GM23338 (cell line): Measurements from ENCODE around the gene PACS1. TPM values are rescaled to one million over a fixed set of nuclear protein-coding genes. Genes with fewer than 3 reads are reported as not detected.

Source experiments
- EZH2 ChIP-seq: fragments of 200-600 bp; sonication (generic); IDR thresholded peaks from one replicate; pipeline ENCODE4 v1.8.0; 2017; ENCODE audit warnings: antibody characterized with exemption, mild to moderate bottlenecking, low read depth; ENCODE audit not compliant: unreplicated experiment
- JUNB ChIP-seq: IDR thresholded peaks from one replicate; pipeline ENCODE4 v1.6.1; 2016; ENCODE audit warnings: antibody characterized with exemption; ENCODE audit not compliant: unreplicated experiment
- NANOG ChIP-seq: IDR thresholded peaks from 2 replicates; pipeline ENCODE4 v1.6.1; 2016; ENCODE audit warnings: antibody characterized with exemption, borderline replicate concordance
- POLR2AphosphoS5 ChIP-seq: IDR thresholded peaks from 2 replicates; pipeline ENCODE4 v1.6.1; 2016; ENCODE audit warnings: antibody characterized with exemption, low read depth
- REST ChIP-seq: IDR thresholded peaks from one replicate; pipeline ENCODE4 v1.6.1; 2018; ENCODE audit warnings: antibody characterized with exemption; ENCODE audit not compliant: unreplicated experiment
- STAT1 ChIP-seq: IDR thresholded peaks from one replicate; pipeline ENCODE4 v1.6.1; 2016; ENCODE audit warnings: antibody characterized with exemption; ENCODE audit not compliant: unreplicated experiment
- polyA plus RNA-seq: library from polyadenylated mRNA; unstranded; fragments of >200 nt; fragmentation: Nextera tagmentation; extraction: Ambion mirVana; gene quantifications from 2 replicates; pipeline ENCODE4 v1.2.1, GENCODE V29; 2016
- total RNA-seq: library from RNA; depleted of rRNA; stranded (reverse); fragments of >200 nt; shearing (Covaris generic); gene quantifications from 2 replicates; pipeline ENCODE4 v1.2.3, GENCODE V29; 2014
- TF ChIP-seq, protein P1 (sequence below): fragments of 250-450 bp; sonication (Bioruptor Pico); IDR thresholded peaks from 2 replicates; pipeline ENCODE4 v1.5.0; 2020; ENCODE audit warnings: mild to moderate bottlenecking, moderate library complexity

Gene PACS1
- total and polyA plus RNA-seq, 2 experiments from 2014 or later: 8.0 to 37.5 TPM

DNA sequence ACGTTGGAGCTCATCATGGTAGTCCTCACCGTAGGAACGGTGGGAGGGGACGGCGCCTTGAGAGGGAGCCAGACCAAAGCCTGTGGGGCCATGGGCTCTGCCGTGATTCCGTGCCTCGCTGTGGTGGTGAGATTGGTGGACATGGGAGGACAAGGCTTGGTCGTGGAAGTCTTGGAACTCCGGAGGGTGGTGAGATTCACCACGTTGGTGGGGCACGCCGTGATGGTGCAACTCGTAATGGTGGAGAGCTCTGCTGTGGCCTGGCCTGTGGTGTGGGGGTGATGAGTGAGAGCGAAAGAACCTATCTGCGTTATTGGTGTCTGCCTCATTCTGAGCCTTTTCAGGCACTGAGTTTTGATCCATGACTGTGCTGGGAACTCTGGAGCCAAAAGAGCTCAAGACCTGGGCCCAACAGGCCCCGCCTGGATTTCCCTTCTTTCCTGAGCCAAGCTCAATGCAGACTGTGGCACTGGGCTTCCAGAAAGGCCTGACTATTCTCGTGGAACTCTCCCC is 44.0 kb upstream of the PACS1 start, which contains the start of gene CATSPER1 (continued):
- TF ChIP-seq, protein P1, sequence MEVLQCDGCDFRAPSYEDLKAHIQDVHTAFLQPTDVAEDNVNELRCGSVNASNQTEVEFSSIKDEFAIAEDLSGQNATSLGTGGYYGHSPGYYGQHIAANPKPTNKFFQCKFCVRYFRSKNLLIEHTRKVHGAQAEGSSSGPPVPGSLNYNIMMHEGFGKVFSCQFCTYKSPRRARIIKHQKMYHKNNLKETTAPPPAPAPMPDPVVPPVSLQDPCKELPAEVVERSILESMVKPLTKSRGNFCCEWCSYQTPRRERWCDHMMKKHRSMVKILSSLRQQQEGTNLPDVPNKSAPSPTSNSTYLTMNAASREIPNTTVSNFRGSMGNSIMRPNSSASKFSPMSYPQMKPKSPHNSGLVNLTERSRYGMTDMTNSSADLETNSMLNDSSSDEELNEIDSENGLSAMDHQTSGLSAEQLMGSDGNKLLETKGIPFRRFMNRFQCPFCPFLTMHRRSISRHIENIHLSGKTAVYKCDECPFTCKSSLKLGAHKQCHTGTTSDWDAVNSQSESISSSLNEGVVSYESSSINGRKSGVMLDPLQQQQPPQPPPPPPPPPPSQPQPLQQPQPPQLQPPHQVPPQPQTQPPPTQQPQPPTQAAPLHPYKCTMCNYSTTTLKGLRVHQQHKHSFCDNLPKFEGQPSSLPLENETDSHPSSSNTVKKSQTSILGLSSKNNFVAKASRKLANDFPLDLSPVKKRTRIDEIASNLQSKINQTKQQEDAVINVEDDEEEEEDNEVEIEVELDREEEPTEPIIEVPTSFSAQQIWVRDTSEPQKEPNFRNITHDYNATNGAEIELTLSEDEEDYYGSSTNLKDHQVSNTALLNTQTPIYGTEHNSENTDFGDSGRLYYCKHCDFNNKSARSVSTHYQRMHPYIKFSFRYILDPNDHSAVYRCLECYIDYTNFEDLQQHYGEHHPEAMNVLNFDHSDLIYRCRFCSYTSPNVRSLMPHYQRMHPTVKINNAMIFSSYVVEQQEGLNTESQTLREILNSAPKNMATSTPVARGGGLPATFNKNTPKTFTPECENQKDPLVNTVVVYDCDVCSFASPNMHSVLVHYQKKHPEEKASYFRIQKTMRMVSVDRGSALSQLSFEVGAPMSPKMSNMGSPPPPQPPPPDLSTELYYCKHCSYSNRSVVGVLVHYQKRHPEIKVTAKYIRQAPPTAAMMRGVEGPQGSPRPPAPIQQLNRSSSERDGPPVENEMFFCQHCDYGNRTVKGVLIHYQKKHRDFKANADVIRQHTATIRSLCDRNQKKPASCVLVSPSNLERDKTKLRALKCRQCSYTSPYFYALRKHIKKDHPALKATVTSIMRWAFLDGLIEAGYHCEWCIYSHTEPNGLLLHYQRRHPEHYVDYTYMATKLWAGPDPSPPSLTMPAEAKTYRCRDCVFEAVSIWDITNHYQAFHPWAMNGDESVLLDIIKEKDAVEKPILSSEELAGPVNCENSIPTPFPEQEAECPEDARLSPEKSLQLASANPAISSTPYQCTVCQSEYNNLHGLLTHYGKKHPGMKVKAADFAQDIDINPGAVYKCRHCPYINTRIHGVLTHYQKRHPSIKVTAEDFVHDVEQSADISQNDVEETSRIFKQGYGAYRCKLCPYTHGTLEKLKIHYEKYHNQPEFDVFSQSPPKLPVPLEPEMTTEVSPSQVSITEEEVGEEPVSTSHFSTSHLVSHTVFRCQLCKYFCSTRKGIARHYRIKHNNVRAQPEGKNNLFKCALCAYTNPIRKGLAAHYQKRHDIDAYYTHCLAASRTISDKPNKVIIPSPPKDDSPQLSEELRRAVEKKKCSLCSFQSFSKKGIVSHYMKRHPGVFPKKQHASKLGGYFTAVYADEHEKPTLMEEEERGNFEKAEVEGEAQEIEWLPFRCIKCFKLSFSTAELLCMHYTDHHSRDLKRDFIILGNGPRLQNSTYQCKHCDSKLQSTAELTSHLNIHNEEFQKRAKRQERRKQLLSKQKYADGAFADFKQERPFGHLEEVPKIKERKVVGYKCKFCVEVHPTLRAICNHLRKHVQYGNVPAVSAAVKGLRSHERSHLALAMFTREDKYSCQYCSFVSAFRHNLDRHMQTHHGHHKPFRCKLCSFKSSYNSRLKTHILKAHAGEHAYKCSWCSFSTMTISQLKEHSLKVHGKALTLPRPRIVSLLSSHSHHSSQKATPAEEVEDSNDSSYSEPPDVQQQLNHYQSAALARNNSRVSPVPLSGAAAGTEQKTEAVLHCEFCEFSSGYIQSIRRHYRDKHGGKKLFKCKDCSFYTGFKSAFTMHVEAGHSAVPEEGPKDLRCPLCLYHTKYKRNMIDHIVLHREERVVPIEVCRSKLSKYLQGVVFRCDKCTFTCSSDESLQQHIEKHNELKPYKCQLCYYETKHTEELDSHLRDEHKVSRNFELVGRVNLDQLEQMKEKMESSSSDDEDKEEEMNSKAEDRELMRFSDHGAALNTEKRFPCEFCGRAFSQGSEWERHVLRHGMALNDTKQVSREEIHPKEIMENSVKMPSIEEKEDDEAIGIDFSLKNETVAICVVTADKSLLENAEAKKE: no peak
- no peak for TF ChIP-seq NANOG
- no peak for TF ChIP-seq STAT1
- TF ChIP-seq JUNB: no peak
- no peak for TF ChIP-seq EZH2
- no peak for TF ChIP-seq POLR2AphosphoS5
- no peak for TF ChIP-seq REST
